HepG2 (cell line): ENCODE measurements around the gene TNFAIP1. TPM values are rescaled to one million over a fixed set of nuclear protein-coding genes. Genes with fewer than 3 reads are reported as not detected.

Source experiments
- EHMT2 ChIP-seq: fragments of 200-600 bp; sonication (generic); IDR thresholded peaks from 2 replicates; pipeline ENCODE4 v1.7.0; 2017; ENCODE audit warnings: antibody characterized with exemption, low read depth, low read length, borderline replicate concordance
- ELF3 ChIP-seq: IDR thresholded peaks from 2 replicates; pipeline ENCODE4 v1.6.1; 2016; ENCODE audit warnings: missing genetic modification reagents, missing compliant biosample characterization
- FOXA3 ChIP-seq: IDR thresholded peaks from 2 replicates; pipeline ENCODE4 v1.6.1; 2016; ENCODE audit warnings: missing genetic modification reagents, missing compliant biosample characterization
- HDAC2 ChIP-seq: sonication (generic); formaldehyde crosslinking; IDR thresholded peaks from 2 replicates; pipeline ENCODE4 v1.4.0; 2020; ENCODE audit warnings: missing genetic modification reagents
- HOXA5 ChIP-seq: sonication (generic); formaldehyde crosslinking; IDR thresholded peaks from 2 replicates; pipeline ENCODE4 v1.4.0; 2020; ENCODE audit warnings: missing genetic modification reagents
- NR2C2 ChIP-seq: sonication (generic); formaldehyde crosslinking; IDR thresholded peaks from 2 replicates; pipeline ENCODE4 v1.4.0; 2020; ENCODE audit warnings: missing genetic modification reagents, mild to moderate bottlenecking, moderate library complexity, borderline replicate concordance
- PAX8 ChIP-seq: sonication (generic); formaldehyde crosslinking; IDR thresholded peaks from 2 replicates; pipeline ENCODE4 v1.8.0; 2022; ENCODE audit warnings: mild to moderate bottlenecking, missing genetic modification reagents, borderline replicate concordance
- POLR2AphosphoS5 ChIP-seq: IDR thresholded peaks from 2 replicates; pipeline ENCODE4 v1.6.1; 2012; ENCODE audit warnings: low read depth, low read length
- RARG ChIP-seq: sonication (generic); formaldehyde crosslinking; IDR thresholded peaks from 2 replicates; pipeline ENCODE4 v1.4.0; 2020; ENCODE audit warnings: low read depth, mild to moderate bottlenecking, missing genetic modification reagents
- SNAPC2 ChIP-seq: sonication (generic); formaldehyde crosslinking; IDR thresholded peaks from 2 replicates; pipeline ENCODE4 v1.8.1; 2022; ENCODE audit warnings: mild to moderate bottlenecking, missing genetic modification reagents
- SRY ChIP-seq: sonication (generic); formaldehyde crosslinking; IDR thresholded peaks from 2 replicates; pipeline ENCODE4 v1.8.0; 2022; ENCODE audit warnings: mild to moderate bottlenecking, missing genetic modification reagents
- TGIF2 ChIP-seq: IDR thresholded peaks from 2 replicates; pipeline ENCODE4 v1.6.1; 2016; ENCODE audit warnings: control low read depth, missing compliant biosample characterization
- ZBTB38 ChIP-seq: sonication (generic); formaldehyde crosslinking; IDR thresholded peaks from 2 replicates; pipeline ENCODE4 v1.5.1; 2020; ENCODE audit warnings: mild to moderate bottlenecking, missing genetic modification reagents
- ZNF234 ChIP-seq: sonication (generic); formaldehyde crosslinking; conservative IDR thresholded peaks from 2 replicates; pipeline ENCODE4 v1.5.1; 2020; ENCODE audit warnings: mild to moderate bottlenecking, missing genetic modification reagents
- ZNF24 ChIP-seq: fragments of 450-650 bp; IDR thresholded peaks from 2 replicates; pipeline ENCODE4 v1.6.1; 2017; ENCODE audit warnings: antibody characterized with exemption, mild to moderate bottlenecking
- ZNF296 ChIP-seq: sonication (generic); formaldehyde crosslinking; conservative IDR thresholded peaks from 2 replicates; pipeline ENCODE4 v1.5.0; 2020; ENCODE audit warnings: mild to moderate bottlenecking, missing genetic modification reagents
- ZNF30 ChIP-seq: sonication (generic); formaldehyde crosslinking; IDR thresholded peaks from 2 replicates; pipeline ENCODE4 v1.5.0; 2020; ENCODE audit warnings: mild to moderate bottlenecking, missing genetic modification reagents
- ZNF333 ChIP-seq: sonication (generic); formaldehyde crosslinking; IDR thresholded peaks from 2 replicates; pipeline ENCODE4 v1.4.0; 2020; ENCODE audit warnings: mild to moderate bottlenecking, missing genetic modification reagents, borderline replicate concordance
- ZNF350 ChIP-seq: sonication (generic); formaldehyde crosslinking; IDR thresholded peaks from 2 replicates; pipeline ENCODE4 v1.4.0; 2020; ENCODE audit warnings: mild to moderate bottlenecking, low read depth, missing genetic modification reagents, borderline replicate concordance
- ZNF468 ChIP-seq: sonication (generic); formaldehyde crosslinking; IDR thresholded peaks from 2 replicates; pipeline ENCODE4 v1.8.0; 2022; ENCODE audit warnings: mild to moderate bottlenecking, moderate library complexity, missing genetic modification reagents
- ZNF572 ChIP-seq: sonication (generic); formaldehyde crosslinking; IDR thresholded peaks from 2 replicates; pipeline ENCODE4 v1.5.1; 2020; ENCODE audit warnings: mild to moderate bottlenecking, missing genetic modification reagents
- polyA plus RNA-seq, 8 experiments: library from polyadenylated mRNA; depleted of rRNA in 3 of 8; stranded (reverse) in 7 of 8; unstranded in 1 of 8; fragments of >200 nt; fragmentation: Illumina TruSeq in 4 of 8; extraction: Trizol in 4 of 8; gene quantifications; 2 replicates each; pipeline versions ENCODE4 v1.2.1 to v1.2.3, GENCODE V29; 2011 to 2016; ENCODE audit warnings: low read depth in 4 of 8, missing spikeins in 1 of 8, mixed read lengths in 1 of 8; ENCODE audit not compliant: insufficient read depth in 1 of 8
- total RNA-seq, 5 experiments: library from RNA; depleted of rRNA; stranded (reverse); fragments of >200 nt; fragmentation: Illumina TruSeq; extraction: Trizol; gene quantifications; 2 replicates each; pipeline ENCODE4 v1.2.3, GENCODE V29; 2016; ENCODE audit warnings: low read depth in 1 of 5
- TF ChIP-seq, protein P1 (sequence below): conservative IDR thresholded peaks from 2 replicates; pipeline ENCODE4 v1.6.1; 2018; ENCODE audit warnings: missing genetic modification reagents
- TF ChIP-seq, protein P2 (sequence below): IDR thresholded peaks from 2 replicates; pipeline ENCODE4 v1.6.1; 2016; ENCODE audit warnings: low read depth, missing genetic modification reagents, missing compliant biosample characterization
- TF ChIP-seq, protein P3 (sequence below): sonication (generic); formaldehyde crosslinking; IDR thresholded peaks from 2 replicates; pipeline ENCODE4 v1.5.0; 2020; ENCODE audit warnings: mild to moderate bottlenecking, missing genetic modification reagents

Gene TNFAIP1
- total and polyA plus RNA-seq, 2 of the 13 experiments (the other 11 are each of a cell fraction or from before 2014, with no cell fraction given), result 17.5 to 40.6 TPM

DNA sequence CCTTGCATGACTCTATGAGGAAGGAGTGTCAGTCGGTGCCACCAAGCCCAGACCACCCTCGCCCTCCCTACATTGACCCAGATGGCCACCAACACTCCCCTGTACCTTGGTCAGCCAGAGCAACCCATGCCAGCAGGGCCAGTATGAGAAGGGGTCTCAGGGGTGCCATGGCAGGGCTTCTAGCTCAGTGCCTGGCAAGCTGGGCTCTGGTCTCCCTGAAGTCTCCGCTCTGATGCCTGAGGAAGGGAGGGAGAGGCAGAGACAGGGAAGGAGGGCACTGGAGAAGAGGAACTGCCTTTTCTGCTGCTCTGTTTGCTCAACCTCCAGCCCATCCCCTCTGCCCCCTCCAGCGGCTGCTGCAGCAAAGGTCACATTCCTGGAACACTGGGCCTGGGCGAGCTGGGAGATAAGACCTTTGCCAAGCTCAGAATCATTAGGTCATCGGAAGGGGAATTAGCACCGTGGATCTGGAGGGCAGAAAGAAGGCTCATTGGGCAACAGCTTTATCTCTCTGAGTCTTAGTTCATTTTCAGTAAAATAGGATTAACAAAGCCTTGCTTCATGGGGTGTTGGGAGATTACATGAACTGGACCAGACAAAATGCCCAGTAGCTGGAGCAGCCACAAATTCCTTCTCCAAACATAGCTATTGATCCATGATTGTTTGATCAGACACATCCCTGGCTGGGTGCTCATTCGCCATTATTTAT is 34.6 kb downstream of the TNFAIP1 start, which contains the start of gene VTN (continued):
- TF ChIP-seq EHMT2 (peak; percentile 31; the same call in 1 of the 2 replicates), FOXA3 (peak; percentile 78), ZNF572 (CRISPR knock-in tag) (peak; percentile 64; the same call in 1 of the 2 replicates), ZNF296 (no peak), ZNF24 (no peak), SRY (CRISPR knock-in tag) (no peak), SNAPC2 (CRISPR knock-in tag) (no peak; the same call in 1 of the 2 replicates), ZNF30 (CRISPR knock-in tag) (no peak), PAX8 (CRISPR knock-in tag) (no peak), HOXA5 (CRISPR knock-in tag) (peak; percentile 77), ZNF234 (CRISPR knock-in tag) (no peak), ZBTB38 (CRISPR knock-in tag) (no peak), POLR2AphosphoS5 (peak; percentile 81), ZNF350 (CRISPR knock-in tag) (peak; percentile 91; the same call in 1 of the 2 replicates), ZNF468 (no peak), HDAC2 (peak; percentile 93), ELF3 (peak; percentile 94), ZNF333 (CRISPR knock-in tag) (peak; percentile 90; the same call in 1 of the 2 replicates), NR2C2 (CRISPR knock-in tag) (peak; percentile 89), TGIF2 (CRISPR knock-in tag) (peak; percentile 34; the same call in 1 of the 2 replicates), RARG (no peak)
- TF ChIP-seq, protein P1, sequence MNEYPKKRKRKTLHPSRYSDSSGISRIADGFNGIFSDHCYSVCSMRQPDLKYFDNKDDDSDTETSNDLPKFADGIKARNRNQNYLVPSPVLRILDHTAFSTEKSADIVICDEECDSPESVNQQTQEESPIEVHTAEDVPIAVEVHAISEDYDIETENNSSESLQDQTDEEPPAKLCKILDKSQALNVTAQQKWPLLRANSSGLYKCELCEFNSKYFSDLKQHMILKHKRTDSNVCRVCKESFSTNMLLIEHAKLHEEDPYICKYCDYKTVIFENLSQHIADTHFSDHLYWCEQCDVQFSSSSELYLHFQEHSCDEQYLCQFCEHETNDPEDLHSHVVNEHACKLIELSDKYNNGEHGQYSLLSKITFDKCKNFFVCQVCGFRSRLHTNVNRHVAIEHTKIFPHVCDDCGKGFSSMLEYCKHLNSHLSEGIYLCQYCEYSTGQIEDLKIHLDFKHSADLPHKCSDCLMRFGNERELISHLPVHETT (CRISPR knock-in tag), result no peak; the same call in 1 of the 2 replicates
- TF ChIP-seq, protein P2, sequence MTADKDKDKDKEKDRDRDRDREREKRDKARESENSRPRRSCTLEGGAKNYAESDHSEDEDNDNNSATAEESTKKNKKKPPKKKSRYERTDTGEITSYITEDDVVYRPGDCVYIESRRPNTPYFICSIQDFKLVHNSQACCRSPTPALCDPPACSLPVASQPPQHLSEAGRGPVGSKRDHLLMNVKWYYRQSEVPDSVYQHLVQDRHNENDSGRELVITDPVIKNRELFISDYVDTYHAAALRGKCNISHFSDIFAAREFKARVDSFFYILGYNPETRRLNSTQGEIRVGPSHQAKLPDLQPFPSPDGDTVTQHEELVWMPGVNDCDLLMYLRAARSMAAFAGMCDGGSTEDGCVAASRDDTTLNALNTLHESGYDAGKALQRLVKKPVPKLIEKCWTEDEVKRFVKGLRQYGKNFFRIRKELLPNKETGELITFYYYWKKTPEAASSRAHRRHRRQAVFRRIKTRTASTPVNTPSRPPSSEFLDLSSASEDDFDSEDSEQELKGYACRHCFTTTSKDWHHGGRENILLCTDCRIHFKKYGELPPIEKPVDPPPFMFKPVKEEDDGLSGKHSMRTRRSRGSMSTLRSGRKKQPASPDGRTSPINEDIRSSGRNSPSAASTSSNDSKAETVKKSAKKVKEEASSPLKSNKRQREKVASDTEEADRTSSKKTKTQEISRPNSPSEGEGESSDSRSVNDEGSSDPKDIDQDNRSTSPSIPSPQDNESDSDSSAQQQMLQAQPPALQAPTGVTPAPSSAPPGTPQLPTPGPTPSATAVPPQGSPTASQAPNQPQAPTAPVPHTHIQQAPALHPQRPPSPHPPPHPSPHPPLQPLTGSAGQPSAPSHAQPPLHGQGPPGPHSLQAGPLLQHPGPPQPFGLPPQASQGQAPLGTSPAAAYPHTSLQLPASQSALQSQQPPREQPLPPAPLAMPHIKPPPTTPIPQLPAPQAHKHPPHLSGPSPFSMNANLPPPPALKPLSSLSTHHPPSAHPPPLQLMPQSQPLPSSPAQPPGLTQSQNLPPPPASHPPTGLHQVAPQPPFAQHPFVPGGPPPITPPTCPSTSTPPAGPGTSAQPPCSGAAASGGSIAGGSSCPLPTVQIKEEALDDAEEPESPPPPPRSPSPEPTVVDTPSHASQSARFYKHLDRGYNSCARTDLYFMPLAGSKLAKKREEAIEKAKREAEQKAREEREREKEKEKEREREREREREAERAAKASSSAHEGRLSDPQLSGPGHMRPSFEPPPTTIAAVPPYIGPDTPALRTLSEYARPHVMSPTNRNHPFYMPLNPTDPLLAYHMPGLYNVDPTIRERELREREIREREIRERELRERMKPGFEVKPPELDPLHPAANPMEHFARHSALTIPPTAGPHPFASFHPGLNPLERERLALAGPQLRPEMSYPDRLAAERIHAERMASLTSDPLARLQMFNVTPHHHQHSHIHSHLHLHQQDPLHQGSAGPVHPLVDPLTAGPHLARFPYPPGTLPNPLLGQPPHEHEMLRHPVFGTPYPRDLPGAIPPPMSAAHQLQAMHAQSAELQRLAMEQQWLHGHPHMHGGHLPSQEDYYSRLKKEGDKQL (CRISPR knock-in tag), result peak; percentile 87
- TF ChIP-seq, protein P3, sequence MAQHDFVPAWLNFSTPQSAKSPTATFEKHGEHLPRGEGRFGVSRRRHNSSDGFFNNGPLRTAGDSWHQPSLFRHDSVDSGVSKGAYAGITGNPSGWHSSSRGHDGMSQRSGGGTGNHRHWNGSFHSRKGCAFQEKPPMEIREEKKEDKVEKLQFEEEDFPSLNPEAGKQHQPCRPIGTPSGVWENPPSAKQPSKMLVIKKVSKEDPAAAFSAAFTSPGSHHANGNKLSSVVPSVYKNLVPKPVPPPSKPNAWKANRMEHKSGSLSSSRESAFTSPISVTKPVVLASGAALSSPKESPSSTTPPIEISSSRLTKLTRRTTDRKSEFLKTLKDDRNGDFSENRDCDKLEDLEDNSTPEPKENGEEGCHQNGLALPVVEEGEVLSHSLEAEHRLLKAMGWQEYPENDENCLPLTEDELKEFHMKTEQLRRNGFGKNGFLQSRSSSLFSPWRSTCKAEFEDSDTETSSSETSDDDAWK (CRISPR knock-in tag), result no peak
